HG03575 (cell line): ENCODE measurements around the gene ACTN1.
"Not testable (repeated sequence)": the region's sequence is repeated elsewhere in the genome, so short reads cannot be mapped to it uniquely, and the experiment has no call there.

Experiments used
- ATAC-seq: cut with Tn5 transposase; IDR thresholded peaks from one replicate; pipeline ENCODE4 v1.9.1; 2021; ENCODE audit not compliant: unreplicated experiment, insufficient number of reproducible peaks, low FRiP score; ENCODE audit errors: extremely low read depth

The ACTN1 gene

GRCh38 chr14:68994056-68994455 is 15.0 kb upstream of the ACTN1 start:
- no peak for ATAC-seq

- no peak for ATAC-seq
Observed at GRCh38 chr14:68987653-68988036, 8.5 kb upstream of the ACTN1 start.

GRCh38 chr14:68986926-68987652 is 8.0 kb upstream of the ACTN1 start:
- ATAC-seq = no peak

- ATAC-seq = no peak
Observed at GRCh38 chr14:68986225-68986624, 7.1 kb upstream of the ACTN1 start.

GRCh38 chr14:68984686-68985085 is 5.6 kb upstream of the ACTN1 start:
- ATAC-seq = no peak

- no peak for ATAC-seq
Observed at GRCh38 chr14:68983191-68983590, 4.1 kb upstream of the ACTN1 start.

- no peak for ATAC-seq
Observed at GRCh38 chr14:68982581-68982980, 3.5 kb upstream of the ACTN1 start.

- no peak for ATAC-seq
Observed at GRCh38 chr14:68981539-68981976, 2.5 kb upstream of the ACTN1 start.

GRCh38 chr14:68981139-68981538 is 2.0 kb upstream of the ACTN1 start:
- no peak for ATAC-seq

GRCh38 chr14:68979722-68980451 is 785 bp upstream of the ACTN1 start:
- no peak for ATAC-seq

GRCh38 chr14:68978172-68978911 is 760 bp downstream of the ACTN1 start:
- ATAC-seq = no peak

GRCh38 chr14:68977718-68978171 is 1.4 kb downstream of the ACTN1 start:
- ATAC-seq = no peak

GRCh38 chr14:68977180-68977717 is 1.9 kb downstream of the ACTN1 start:
- ATAC-seq = no peak

GRCh38 chr14:68976160-68977067 is 2.7 kb downstream of the ACTN1 start:
- no peak for ATAC-seq

GRCh38 chr14:68975667-68976066 is 3.4 kb downstream of the ACTN1 start:
- ATAC-seq = no peak

GRCh38 chr14:68974759-68975347 is 4.2 kb downstream of the ACTN1 start:
- ATAC-seq = no peak

- ATAC-seq = no peak
Observed at GRCh38 chr14:68973639-68974038, 5.5 kb downstream of the ACTN1 start.

GRCh38 chr14:68973219-68973565 is 5.9 kb downstream of the ACTN1 start:
- ATAC-seq = not testable (repeated sequence)
